ENCODE data around the gene ANXA3. TPM values are rescaled to one million over a fixed set of nuclear protein-coding genes. Genes with fewer than 3 reads are reported as not detected.

The ANXA3 gene
- total RNA-seq, 1 experiment from 2014 or later, result 102 TPM

DNA sequence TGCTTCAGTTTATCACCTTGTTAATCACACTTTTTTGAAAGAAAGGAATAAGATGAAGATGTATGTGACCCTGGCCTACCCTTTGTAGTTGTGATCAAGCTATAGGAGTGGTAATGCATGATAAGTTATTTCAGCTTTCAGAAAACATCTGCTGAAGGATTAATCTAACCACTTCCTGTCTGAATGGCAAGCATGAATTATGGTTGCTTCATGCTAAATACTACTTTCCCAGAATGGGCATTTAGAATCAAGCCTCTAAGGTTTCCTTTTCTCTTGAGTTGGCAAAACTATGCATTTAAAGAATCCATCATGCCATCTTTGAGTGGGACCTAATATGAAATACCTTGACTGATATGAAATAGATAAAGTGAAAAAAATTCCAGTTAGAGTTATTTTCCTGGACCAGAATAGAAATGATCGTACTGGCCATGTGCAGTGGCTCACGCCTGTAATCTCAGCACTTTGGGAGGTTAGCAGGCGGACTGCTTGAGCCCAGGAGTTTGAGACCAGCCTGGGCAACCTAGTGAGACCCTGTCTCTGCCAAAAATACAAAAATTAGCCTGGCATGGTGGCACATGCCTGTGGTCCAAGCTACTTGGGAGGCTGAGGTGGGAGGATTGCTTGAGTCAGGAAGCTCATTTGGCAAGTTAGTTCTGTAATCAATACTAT, 59.1 kb downstream of the ANXA3 start:
- DNase-seq (ENCODE audit: low read depth), result peak; percentile 47

DNA sequence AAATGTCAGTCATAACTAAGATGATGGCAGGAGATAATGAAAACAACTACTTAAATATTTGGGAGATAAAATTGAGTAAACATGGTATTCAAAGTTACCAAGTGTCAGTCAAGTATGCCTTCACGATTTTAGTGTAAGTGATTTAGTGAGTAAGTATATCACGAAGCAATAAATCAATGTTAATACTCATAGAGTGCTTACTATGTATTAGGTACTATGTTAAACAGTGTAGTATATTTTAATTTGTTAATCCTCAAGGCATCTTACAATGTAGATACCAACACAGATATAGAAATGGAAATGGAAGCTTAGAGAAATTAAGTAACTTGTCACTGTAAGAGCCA, 59.6 kb downstream of the ANXA3 start:
- no peak for DNase-seq (ENCODE audit: low read depth)

- peak; percentile 47 for DNase-seq (ENCODE audit: low read depth)
These were observed 61.0 kb downstream of the ANXA3 start for GRCh38 chr4:78612398-78613178.

DNA sequence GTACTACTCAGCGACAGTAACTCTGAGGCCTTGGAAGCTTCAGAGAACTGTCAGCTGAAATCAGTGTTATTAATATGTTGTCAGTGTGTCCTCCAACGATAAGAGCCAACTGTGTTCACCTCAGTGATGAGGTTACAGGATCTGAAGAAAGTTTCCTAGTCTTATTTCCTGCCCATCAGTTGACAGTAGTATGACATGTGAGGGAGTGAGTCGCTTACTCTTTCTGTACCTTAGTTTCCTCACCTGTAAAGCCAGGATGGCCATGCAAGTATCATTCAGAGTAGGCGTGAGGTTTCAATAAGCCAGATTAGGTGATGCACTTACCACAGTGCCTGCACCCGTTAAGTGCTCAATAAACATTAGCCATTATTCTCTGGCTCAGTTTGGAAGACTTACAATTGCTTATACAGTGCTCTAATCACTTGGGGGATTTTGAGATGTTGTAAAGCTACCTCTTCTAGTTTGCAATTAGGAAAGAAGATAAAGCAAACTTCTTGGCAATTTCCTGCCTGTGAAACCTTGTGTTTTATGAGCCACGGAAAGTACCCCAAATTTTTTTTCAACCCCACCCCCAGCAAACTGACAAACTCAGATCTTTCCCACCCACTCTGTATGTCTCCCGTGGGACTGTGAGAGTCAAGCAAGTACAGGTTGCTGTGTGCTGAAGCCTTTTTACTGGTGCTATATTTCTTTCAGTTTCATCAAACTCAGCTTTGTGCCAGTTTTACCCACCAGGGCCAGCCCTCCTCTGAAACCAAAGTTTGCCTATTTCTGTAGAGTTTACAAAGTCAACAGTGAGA, 62.2 kb downstream of the ANXA3 start:
- no peak for DNase-seq (ENCODE audit: low read depth)

- DNase-seq (ENCODE audit: low read depth), result no peak
These were observed 64.5 kb downstream of the ANXA3 start for GRCh38 chr4:78616046-78616498.

- DNase-seq (ENCODE audit: low read depth), result no peak
These were observed 66.9 kb downstream of the ANXA3 start for GRCh38 chr4:78618436-78618835.

GRCh38 chr4:78621395-78621794, 69.8 kb downstream of the ANXA3 start:
- no peak for DNase-seq (ENCODE audit: low read depth)

- DNase-seq (ENCODE audit: low read depth), result peak; percentile 88
These were observed 70.8 kb downstream of the ANXA3 start for GRCh38 chr4:78622253-78622979.

DNA sequence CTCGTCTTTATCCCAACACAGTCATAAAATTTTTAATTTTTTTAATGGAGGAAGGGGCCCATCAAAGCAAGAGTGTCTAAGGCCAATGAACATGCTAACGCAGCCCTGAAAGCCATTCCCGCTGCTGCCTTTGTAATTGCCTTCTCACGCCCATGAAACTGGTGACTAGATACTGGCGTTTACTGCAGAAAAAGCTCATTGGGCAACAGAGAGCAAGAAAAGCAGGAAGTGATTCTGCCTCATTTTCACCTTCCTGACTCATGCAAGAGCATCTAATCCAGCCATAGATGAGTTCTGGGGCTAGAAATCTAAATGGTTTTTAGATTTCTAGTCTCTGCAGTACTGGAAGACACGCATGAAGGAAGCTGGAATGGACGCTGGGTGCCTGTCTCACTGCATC, 72.5 kb downstream of the ANXA3 start:
- DNase-seq (ENCODE audit: low read depth), result no peak

- DNase-seq (ENCODE audit: low read depth), result no peak
These were observed 73.5 kb downstream of the ANXA3 start for GRCh38 chr4:78625073-78625472.

- peak; percentile 77 for DNase-seq (ENCODE audit: low read depth)
These were observed 75.7 kb downstream of the ANXA3 start for GRCh38 chr4:78627046-78627965.

DNA sequence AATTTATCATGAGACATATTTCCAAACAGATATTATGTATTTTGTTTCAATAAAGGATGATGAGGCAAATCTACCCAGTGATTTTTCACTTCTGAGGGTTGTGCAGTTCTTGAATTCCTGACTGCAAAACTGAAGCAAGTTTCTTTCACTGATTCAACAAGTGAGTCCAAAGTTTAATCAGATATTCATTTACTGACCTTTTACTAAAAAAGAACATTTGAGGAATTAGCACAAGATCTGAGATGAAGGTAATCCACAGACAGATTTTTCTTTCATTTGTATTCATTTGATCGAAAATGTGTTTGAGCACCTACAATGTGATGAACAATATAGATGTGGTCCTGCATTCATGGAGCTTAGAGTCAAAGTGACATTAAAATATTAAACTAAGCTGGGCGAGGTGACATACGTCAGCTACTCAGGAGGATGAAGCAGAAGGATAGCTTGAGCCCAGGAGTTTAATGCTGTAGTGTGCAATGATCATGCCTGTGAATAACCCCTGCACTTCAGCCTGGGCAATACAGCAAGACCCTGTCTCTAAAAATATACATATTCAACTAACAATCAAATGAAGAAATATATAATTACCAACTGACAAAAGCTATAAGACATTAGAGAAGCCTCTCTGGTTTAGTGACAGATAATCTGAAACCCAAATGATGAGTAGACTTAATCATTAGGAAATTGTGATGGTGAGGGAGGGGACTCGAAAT, 76.6 kb downstream of the ANXA3 start:
- no peak for DNase-seq (ENCODE audit: low read depth)

- DNase-seq (ENCODE audit: low read depth), result no peak
These were observed 78.5 kb downstream of the ANXA3 start for GRCh38 chr4:78629991-78630541.

GRCh38 chr4:78630615-78631014, 79.0 kb downstream of the ANXA3 start:
- DNase-seq (ENCODE audit: low read depth), result no peak

- DNase-seq (ENCODE audit: low read depth), result no peak
These were observed 82.6 kb downstream of the ANXA3 start for GRCh38 chr4:78634011-78634664.

DNA sequence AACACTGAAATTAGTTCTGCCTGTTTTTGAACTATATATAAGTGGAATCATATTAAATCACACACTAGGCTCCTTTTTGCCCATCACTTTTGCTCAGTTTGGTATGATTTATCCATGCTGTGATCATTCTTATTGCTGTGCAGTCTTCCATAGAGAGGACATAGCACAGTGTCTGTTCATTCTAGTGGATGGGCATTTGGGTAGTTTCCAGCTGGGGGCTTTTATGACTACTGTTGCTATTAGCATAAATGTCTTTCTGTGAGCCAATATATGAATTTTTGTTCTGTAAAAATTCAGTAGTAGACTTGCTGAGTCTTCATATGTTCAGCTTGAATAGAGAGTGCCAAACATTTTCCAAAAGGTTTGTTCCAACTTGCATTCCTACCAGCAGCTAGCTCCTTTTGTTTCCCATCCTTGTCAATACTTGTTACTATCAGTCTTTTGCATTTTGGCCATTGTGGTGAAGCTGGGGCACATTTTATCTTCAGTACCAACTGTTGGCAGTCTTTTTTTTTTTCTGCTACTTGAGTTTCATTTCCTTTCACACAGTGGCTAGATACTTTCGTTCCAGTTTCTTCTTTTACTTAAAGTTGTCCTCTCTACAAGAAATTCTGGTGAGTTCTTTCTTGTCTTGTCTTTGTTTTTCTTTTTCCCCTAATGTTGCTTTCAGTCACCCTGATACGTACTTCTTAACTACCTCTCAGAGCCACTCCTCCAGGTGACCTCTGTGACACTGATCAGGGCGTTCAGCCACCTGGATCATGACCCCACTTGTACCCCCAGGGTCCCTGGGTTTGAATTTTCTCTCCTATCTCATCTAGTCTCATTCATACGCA, 87.0 kb downstream of the ANXA3 start:
- DNase-seq (ENCODE audit: low read depth), result no peak

- no peak for DNase-seq (ENCODE audit: low read depth)
These were observed 89.1 kb downstream of the ANXA3 start for GRCh38 chr4:78640714-78641113.

GRCh38 chr4:78642934-78643333, 91.4 kb downstream of the ANXA3 start:
- DNase-seq (ENCODE audit: low read depth), result no peak

Data from HT1080 (cell line).